ENCODE results near the gene AGPAT1. TPM values are rescaled to one million over a fixed set of nuclear protein-coding genes. Genes with fewer than 3 reads are reported as not detected.

AGPAT1 gene
- polyA plus RNA-seq, 1 experiment, result 158 TPM

DNA sequence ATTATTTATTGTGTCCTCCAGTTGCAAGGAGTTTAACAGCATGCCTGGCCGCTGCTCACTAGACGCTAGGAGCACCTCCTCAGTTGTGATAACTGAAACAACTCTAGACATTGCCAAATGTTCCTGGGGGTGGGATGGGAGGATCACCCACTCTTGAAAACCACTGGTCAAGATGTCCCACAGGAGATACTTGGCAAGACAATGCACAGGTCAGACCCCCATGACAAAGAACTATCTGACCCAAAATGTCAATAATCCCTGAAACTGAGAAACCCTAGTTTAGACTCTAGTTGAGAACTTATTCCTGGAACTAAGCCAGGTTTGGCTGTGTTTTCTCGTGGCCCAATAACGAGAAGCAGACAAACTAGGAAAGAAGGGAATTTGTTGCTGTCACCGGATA is 36.3 kb downstream of the AGPAT1 start:
- Histone ChIP-seq H3K4me3 (ENCODE audit: low read depth, low read length) (no peak overlapping the region), H3K36me3 (ENCODE audit: control insufficient read depth, insufficient read depth, low read length) (no peaks in the 10 kb centered on the region), H3K27me3 (ENCODE audit: control insufficient read depth, insufficient read depth, low read length) (no peaks in the 10 kb centered on the region; the same call in 1 of the 2 replicates)
- ChIA-PET CTCF (interaction anchor here (1.0 to 1.5 kb wide), 2 partner anchors 10 to 26 kb away, joined by 3 to 4 read pairs; partner anchors contain the start of gene FKBPL), POLR2A (no interaction called here)
- TF ChIP-seq, protein P1, sequence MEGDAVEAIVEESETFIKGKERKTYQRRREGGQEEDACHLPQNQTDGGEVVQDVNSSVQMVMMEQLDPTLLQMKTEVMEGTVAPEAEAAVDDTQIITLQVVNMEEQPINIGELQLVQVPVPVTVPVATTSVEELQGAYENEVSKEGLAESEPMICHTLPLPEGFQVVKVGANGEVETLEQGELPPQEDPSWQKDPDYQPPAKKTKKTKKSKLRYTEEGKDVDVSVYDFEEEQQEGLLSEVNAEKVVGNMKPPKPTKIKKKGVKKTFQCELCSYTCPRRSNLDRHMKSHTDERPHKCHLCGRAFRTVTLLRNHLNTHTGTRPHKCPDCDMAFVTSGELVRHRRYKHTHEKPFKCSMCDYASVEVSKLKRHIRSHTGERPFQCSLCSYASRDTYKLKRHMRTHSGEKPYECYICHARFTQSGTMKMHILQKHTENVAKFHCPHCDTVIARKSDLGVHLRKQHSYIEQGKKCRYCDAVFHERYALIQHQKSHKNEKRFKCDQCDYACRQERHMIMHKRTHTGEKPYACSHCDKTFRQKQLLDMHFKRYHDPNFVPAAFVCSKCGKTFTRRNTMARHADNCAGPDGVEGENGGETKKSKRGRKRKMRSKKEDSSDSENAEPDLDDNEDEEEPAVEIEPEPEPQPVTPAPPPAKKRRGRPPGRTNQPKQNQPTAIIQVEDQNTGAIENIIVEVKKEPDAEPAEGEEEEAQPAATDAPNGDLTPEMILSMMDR (IDR thresholded peaks at IDR 0.05; ENCODE audit: insufficient read depth, low read depth, low read length), result no peak
- DNase-seq (ENCODE audit: low read depth), result no peak

DNA sequence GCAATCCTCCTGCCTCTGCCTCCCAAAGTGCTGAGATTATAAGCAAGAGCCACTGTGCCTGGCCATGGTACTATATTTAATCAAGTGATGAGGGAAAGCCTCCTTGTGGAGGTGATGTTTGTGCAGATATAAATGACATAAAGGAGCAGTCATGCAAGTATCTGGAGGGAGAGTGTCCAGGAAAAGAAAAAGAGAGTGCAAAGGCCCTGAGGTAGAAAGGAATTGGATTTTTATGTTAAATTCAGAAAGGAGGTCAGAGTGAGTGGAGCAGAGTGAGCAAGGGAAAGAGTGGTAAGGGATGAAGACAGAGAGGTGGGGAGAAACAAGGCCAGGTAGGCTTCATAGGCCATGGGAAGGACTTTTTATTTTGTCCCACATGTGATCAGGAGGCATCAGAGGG is 38.4 kb downstream of the AGPAT1 start:
- H3K27me3 ChIP-seq (ENCODE audit: control insufficient read depth, insufficient read depth, low read length), result no peaks in the 10 kb centered on the region; the same call in 1 of the 2 replicates
- ChIA-PET CTCF (no interaction called here), POLR2A (no interaction called here)
- DNase-seq (ENCODE audit: low read depth), result no peak
- TF ChIP-seq, protein P1 (IDR thresholded peaks at IDR 0.05; ENCODE audit: insufficient read depth, low read depth, low read length), result no peak
- H3K4me3 ChIP-seq (ENCODE audit: low read depth, low read length), result no peak overlapping the region
- H3K36me3 ChIP-seq (ENCODE audit: control insufficient read depth, insufficient read depth, low read length), result no peaks in the 10 kb centered on the region

DNA sequence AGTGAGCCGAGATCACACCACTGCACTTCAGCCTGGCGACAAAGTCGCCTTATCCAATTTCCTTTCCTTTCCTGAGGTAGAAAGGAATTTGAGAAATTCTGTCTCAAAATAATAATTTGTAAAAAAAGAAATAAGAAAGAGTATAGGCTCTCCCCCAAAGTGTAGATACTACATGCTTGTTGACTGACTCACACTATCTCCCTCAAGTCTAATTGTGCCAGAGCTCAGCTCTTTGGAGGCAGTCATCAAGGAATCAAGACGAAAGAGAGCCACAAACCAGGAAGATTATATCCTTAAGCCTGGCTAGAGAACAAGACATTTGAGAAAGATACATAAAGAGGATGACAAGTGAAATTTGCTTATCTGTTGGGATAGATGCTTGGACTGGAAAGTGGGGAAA is 42.1 kb downstream of the AGPAT1 start:
- POLR2A ChIA-PET, result no interaction called here
- CTCF ChIA-PET, result no interaction called here
- TF ChIP-seq, protein P1 (IDR thresholded peaks at IDR 0.05; ENCODE audit: insufficient read depth, low read depth, low read length), result no peak
- no peaks in the 10 kb centered on the region for H3K36me3 ChIP-seq (ENCODE audit: control insufficient read depth, insufficient read depth, low read length)
- DNase-seq (ENCODE audit: low read depth), result no peak
- no peaks in the 10 kb centered on the region; the same call in 1 of the 2 replicates for H3K27me3 ChIP-seq (ENCODE audit: control insufficient read depth, insufficient read depth, low read length)
- H3K4me3 ChIP-seq (ENCODE audit: low read depth, low read length), result no peak overlapping the region

DNA sequence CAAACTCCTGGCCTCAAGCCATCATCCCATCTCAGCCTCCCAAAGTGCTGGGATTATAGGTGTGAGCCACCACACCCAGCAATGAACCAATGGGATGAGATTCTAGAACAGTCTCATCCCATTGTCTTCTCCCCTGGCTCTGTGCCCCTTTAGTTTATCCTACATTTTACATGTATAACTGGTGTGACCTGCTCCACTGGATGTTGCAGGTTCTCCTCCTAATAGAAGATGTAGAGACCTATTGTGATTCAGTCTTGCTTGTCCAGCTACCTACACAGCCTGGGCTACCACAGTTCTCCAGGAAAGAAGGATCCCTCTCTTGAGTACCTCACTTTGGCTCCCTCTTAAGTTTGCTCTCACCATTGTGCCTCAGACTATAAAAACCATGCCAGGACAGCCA is 43.8 kb downstream of the AGPAT1 start:
- Histone ChIP-seq H3K36me3 (ENCODE audit: control insufficient read depth, insufficient read depth, low read length) (no peaks in the 10 kb centered on the region), H3K4me3 (ENCODE audit: low read depth, low read length) (no peak overlapping the region), H3K27me3 (ENCODE audit: control insufficient read depth, insufficient read depth, low read length) (no peaks in the 10 kb centered on the region)
- TF ChIP-seq, protein P1 (IDR thresholded peaks at IDR 0.05; ENCODE audit: insufficient read depth, low read depth, low read length), result no peak
- ChIA-PET POLR2A (no interaction called here), CTCF (no interaction called here)
- DNase-seq (ENCODE audit: low read depth), result no peak

DNA sequence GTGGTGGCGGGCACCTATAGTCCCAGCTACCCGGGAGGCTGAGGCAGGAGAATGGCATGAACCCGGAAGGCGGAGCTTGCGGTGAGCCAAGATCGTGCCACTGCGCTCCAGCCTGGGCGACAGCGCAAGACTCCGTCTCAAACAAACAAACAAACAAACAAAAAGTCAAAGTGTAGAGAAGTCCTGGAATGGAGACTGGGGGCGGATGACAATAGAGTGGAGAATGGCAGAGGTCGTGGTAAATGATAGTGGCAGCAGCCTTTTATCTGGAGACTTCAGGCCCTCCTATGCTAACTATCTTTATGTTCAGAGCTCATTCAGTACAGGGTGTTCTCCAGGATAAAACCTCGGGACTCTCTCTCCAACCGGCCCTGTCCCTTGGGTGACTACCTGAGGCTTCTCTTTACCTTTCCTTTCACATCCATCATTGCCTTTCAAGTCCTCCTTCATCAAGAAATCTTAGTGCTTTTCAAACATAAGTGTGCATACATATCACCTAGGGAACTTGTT is 44.4 kb downstream of the AGPAT1 start:
- ChIA-PET CTCF (interaction anchor here (5.0 kb wide), 1 partner anchor 13 kb away, joined by 51 read pairs; no protein-coding TSS in a partner anchor), POLR2A (no interaction called here)
- DNase-seq (ENCODE audit: low read depth), result no peak
- Histone ChIP-seq H3K27me3 (ENCODE audit: control insufficient read depth, insufficient read depth, low read length) (no peaks in the 10 kb centered on the region), H3K36me3 (ENCODE audit: control insufficient read depth, insufficient read depth, low read length) (no peaks in the 10 kb centered on the region), H3K4me3 (ENCODE audit: low read depth, low read length) (no peak overlapping the region)
- TF ChIP-seq, protein P1 (IDR thresholded peaks at IDR 0.05; ENCODE audit: insufficient read depth, low read depth, low read length), result no peak

Measured in BJ (cell line).